HPDE6-E6E7 (cell line): ENCODE results near the gene PPP1R16B.

Experiments used
- DNase-seq: peaks from one replicate; pipeline ENCODE4 v3.0.0; 2011; ENCODE audit warnings: missing footprints; ENCODE audit errors: extremely low spot score

The PPP1R16B gene

GRCh38 chr20:38827770-38828281, 22.3 kb downstream of the PPP1R16B start:
- no peak for DNase-seq

DNA sequence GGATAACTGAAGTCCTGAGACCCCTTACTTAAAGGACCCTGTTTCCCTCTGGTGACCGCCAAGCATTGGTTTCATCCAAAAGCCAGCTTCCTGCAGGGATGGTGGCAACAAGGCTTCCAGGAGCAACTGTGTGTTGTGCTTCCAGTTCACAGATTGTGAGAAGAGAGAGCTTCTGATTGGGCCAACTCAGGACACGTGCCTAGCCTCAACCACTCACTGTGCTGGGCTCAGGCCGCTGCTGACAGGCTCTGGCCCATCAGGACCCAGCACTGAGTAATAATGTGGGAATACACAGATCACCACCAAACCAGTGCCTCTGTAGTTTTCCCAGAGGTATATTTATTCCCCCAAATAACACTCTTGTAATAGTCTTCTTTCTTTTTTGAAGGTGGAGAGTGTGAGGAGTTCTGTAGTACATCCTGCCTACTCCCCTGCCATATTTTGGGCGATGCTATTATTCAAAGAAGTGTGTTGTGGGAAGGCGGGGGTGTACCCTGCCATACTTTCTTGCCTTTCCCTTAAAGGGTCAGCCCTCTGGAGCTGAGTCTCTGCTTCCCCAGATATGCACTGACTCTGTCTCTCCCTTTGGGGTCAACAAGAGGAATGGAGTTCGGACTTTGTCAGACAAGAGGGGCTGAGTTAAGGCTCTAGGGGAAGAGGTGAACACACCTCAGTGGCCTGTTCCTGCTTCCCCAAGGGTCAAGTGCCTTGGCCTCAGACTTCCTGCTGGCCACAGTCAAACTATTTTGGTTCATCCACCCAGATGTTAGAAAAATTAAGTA, 23.2 kb downstream of the PPP1R16B start:
- no peak for DNase-seq

GRCh38 chr20:38829296-38829875, 23.9 kb downstream of the PPP1R16B start:
- DNase-seq = no peak

GRCh38 chr20:38830356-38830755, 24.9 kb downstream of the PPP1R16B start:
- DNase-seq = no peak

DNA sequence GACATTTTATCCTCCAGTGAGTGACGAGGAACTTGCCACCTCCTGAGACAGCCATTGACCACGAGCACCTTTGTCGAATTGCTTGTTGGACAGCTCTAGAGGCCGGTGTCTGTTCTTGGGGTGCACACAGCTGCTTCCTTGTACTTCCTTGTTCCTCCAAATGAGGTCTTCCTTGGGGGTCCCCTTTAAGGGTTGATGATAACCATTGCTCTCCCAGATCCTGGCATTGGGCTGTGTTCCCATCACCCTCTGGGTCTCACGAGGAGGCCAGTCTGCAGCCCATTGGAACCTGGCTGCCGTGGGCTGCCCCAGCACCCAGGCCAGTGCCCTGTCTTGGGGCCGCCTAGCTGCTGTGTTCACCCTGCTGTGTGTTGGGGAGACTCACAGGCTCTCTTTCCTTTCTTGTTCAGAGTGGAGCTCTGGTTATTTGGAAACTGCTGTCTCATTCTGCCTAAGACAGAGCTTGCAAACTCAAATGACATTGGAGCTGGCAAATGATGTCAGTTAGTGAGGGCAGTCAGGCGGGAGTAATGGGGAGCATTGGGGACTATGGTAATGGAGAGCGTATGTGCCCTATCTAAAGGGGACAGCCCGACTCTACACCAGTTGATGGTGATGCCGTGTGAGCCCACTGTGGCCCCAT, 25.7 kb downstream of the PPP1R16B start:
- no peak for DNase-seq

GRCh38 chr20:38831995-38832620, 26.6 kb downstream of the PPP1R16B start:
- DNase-seq = no peak

- no peak for DNase-seq
Measured at GRCh38 chr20:38833154-38833856, 27.8 kb downstream of the PPP1R16B start.

DNA sequence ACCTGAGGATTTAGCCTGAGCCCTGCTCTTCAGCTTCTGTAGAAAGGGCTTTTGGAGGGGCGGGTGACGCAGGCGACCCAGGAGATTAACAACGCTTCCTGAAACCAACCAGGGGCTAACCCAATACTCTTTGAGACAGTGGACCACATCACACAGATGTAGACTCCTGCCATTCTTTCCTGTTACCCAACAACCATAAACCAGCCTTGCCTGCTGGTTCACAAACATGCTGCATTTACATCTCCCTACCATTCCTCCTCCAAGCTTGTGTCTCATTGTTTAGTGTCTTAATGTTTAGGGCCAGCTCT, 28.3 kb downstream of the PPP1R16B start:
- no peak for DNase-seq

- no peak for DNase-seq
Measured at GRCh38 chr20:38834868-38835267, 29.4 kb downstream of the PPP1R16B start.

GRCh38 chr20:38835792-38836191, 30.3 kb downstream of the PPP1R16B start:
- no peak for DNase-seq

DNA sequence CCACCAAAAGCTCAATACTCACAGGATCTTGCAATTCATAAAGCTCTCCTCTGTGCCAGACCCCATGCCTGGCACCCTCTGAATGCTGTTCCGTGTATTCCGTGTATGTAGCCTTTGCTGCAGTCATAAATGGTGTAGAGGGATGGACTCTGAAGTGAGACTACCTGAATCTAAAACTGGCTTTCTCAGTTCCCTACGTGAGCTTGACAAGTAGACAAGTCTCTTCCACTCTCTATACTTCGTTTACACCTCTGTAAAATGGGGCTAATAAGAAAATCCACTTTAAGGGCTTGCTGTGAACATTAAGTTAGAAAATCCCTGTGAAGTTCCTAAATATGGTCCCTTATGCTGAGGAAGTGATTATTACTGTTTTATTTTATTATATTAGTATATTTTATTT, 31.5 kb downstream of the PPP1R16B start:
- DNase-seq = no peak

GRCh38 chr20:38838326-38838725, 32.8 kb downstream of the PPP1R16B start:
- no peak for DNase-seq

- DNase-seq = no peak
Measured at GRCh38 chr20:38839563-38839962, 34.1 kb downstream of the PPP1R16B start.

DNA sequence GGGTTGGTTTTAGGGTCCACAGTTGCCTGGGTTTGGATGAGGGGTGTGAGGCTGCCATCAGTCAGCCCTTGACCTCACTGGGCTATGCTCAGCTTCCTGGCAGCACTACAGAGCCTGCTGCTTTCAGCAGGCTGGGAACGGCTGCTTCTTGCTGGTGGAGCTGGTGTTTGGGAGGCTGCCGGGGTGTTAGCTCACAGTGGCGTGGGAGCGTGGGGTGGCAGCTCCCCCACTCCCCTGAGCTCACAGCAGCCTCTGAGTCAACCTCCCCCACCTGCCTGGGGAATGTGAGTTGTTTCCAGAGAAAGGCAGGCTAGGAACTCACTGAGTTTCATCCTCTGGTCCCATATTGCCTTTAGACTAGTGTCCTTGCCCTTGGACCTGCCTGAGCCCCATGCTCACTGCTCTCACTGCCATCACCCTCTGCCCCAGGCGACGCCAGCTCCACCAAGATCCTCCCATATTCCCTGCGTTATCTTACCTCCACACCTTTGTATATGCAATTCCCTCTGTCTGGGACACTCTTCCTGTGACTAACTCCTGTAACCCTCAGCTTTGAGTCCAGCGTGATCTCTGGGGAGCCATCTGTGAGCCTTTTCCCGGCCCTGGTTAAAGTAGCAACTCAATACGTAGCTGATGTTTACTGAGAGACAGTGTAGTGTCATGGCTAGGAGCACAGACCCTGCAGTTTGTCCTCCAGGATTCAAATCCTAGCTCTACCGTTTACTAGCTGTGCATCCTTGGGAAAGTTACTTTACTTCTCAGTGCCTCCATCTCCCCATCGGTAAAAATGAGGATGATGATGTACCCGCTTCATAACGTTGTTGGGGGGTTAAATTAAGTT, 34.8 kb downstream of the PPP1R16B start:
- no peak for DNase-seq

- DNase-seq = no peak
Measured at GRCh38 chr20:38840894-38841470, 35.5 kb downstream of the PPP1R16B start.

DNA sequence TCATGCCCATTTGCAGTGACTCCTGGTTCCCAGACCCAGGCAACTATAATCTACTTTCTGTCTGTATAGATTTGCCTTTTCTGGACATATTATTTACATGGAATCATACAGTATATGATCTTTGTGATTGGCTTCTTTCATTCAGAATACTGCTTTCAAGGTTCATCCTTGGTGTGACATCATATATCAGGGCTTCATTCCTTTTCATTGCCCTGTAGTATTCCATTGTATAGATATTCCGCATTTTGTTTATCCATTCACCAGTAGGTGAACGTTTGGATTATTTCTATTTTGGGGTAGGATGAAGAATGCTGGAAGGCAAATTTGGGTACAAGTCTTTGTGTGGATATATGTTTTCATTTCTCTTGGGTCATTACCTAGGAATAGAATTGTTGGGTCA, 36.1 kb downstream of the PPP1R16B start:
- no peak for DNase-seq

DNA sequence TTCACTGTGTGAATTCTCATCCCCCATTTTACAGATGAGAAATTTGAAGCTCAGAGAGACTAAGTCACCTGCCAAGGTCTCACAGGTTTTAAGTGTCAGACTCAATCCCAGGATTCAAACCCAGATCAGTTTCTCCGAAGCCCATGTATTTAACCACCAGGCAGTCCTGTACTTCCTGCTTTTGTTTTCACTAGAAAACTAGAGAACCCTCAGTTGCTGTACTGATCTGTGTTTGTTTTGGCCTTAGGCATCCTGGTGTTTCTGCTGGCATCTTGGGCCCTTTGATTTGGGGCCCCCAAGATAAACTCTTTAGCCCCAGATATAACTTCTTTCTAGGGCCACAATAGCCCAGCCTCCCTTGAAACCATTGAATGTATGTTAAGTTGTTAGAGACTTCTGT, 36.5 kb downstream of the PPP1R16B start:
- no peak for DNase-seq

- DNase-seq = no peak
Measured at GRCh38 chr20:38842558-38842981, 37.1 kb downstream of the PPP1R16B start.

GRCh38 chr20:38843346-38843745, 37.8 kb downstream of the PPP1R16B start:
- DNase-seq = no peak

- DNase-seq = no peak
Measured at GRCh38 chr20:38844963-38845362, 39.5 kb downstream of the PPP1R16B start.

- DNase-seq = no peak
Measured at GRCh38 chr20:38847840-38848239, 42.3 kb downstream of the PPP1R16B start.
